ENCODE measurements around the gene ITGB1. TPM values are rescaled to one million over a fixed set of nuclear protein-coding genes. Genes with fewer than 3 reads are reported as not detected.
"Not testable (repeated sequence)": the region's sequence is repeated elsewhere in the genome, so short reads cannot be mapped to it uniquely, and the experiment has no call there.

The ITGB1 gene
- total RNA-seq, 2 experiments from 2014 or later = 113 to 117 TPM

DNA sequence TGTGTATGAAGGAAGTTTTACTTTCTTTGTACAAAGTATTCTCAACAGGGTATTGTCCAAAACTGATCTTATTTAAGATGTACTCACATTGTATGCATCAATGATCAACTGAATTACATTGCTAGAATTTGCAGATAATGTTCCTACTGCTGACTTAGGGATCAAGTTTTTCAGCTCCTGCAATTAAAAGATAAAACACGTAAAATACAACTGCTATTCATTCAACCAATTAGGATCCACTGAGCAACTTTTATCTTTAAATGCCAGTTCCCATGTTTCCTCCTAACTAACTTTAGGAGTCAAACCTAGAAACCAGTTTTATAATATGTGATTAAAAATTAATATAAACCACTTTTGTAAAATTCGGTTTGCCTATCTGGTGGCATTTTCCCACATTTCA lies 35.9 kb downstream of the ITGB1 start:
- ChIA-PET CTCF (no interaction called here), POLR2A (interaction anchor here (0.6 kb wide), 1 partner anchor 631 kb away, joined by 5 read pairs; no protein-coding TSS in a partner anchor)
- H3K9me3 Mint-ChIP-seq = peaks cover 7% of the 10 kb centered on the region
- intact Hi-C loops (cut with micrococcal nuclease) = no loop called here
- no peaks in the 10 kb centered on the region for H3K27me3 Mint-ChIP-seq
- H3K36me3 Mint-ChIP-seq = peaks cover 56% of the 10 kb centered on the region
- H3K27ac Mint-ChIP-seq = no peak overlapping the region
- peaks cover 34% of the 10 kb centered on the region for H3K4me1 Mint-ChIP-seq (ENCODE audit: low read depth)
- no peak overlapping the region for H3K4me3 Mint-ChIP-seq
- DNase-seq = no peak

DNA sequence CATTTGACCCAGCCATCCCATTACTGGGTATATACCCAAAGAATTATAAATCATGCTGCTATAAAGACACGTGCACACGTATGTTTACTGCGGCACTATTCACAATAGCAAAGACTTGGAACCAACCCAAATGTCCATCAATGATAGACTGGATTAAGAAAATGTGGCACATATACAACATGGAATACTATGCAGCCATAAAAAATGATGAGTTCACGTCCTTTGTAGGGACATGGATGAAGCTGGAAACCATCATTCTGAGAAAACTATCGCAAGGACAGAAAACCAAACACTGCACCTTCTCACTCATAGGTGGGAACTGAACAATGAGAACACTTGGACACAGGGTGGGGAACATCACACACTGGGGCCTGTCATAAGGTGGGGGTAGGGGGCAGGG lies 40.2 kb downstream of the ITGB1 start:
- CTCF ChIA-PET; H3K27ac Mint-ChIP-seq; H3K4me3 Mint-ChIP-seq; H3K27me3 Mint-ChIP-seq; H3K9me3 Mint-ChIP-seq; DNase-seq; POLR2A ChIA-PET; intact Hi-C loops (cut with micrococcal nuclease): not testable (repeated sequence)
- Mint-ChIP-seq H3K4me1 (ENCODE audit: low read depth) (peaks cover 32% of the 10 kb centered on the region), H3K36me3 (peaks cover 62% of the 10 kb centered on the region)

DNA sequence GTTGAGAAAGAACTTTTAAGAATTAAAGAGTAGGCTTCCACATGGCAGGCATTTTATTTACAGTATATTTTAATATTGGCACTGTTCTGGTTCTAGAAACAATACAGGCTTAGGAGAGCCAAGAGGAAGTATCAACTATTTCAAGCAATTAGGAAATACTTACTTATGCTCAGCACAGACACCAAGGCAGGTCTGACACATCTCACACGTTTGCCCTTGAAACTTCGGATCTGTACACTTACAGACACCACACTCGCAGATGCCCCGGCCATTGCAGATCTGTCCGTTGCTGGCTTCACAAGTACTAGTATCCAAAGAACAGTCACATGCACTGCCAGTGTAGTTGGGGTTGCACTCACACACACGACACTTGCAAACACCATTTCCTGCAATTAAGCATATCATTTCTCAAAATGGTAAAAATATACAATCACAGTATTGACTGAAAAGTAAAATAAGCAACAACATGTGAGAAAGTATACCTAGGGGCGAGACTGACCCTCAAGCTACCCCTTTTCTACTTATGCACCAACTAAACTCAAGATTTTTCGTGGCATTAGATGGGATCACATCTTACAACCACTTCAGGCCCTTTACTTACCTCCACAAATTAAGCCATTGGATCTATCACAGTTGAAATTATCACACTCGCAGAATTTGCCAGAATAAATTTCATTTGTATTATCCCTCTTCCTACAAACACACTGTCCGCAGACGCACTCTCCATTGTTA lies 46.6 kb downstream of the ITGB1 start:
- Mint-ChIP-seq H3K4me3 (no peak overlapping the region), H3K36me3 (peaks cover 58% of the 10 kb centered on the region), H3K27me3 (no peaks in the 10 kb centered on the region), H3K9me3 (no peaks in the 10 kb centered on the region), H3K27ac (peak overlapping the region; percentile 2), H3K4me1 (ENCODE audit: low read depth) (peaks cover 22% of the 10 kb centered on the region)
- ChIA-PET CTCF (no interaction called here), POLR2A (no interaction called here)
- intact Hi-C loops (cut with micrococcal nuclease) = no loop called here
- DNase-seq = no peak

DNA sequence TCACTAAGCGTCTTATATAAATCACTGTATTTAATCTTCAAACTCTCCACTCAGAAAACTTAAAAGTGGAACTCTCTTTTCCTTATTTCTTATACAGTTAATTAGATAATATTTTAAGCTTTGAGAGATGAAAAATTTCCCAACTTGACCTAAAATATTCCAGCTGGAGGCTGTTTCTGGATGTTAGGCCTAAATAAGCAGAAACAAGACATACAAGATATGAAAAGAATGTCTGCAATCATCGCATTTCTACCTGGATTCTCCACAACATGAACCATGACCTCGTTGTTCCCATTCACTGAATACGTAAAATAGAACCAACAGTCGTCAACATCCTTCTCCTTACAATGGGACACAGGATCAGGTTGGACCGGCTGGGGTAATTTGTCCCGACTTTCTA lies 48.1 kb downstream of the ITGB1 start:
- H3K4me3 Mint-ChIP-seq; H3K9me3 Mint-ChIP-seq; H3K27me3 Mint-ChIP-seq; DNase-seq; CTCF ChIA-PET; intact Hi-C loops (cut with micrococcal nuclease); H3K27ac Mint-ChIP-seq: not testable (repeated sequence)
- POLR2A ChIA-PET = interaction anchor here (0.6 kb wide), 1 partner anchor 409 kb away, joined by 4 read pairs; no protein-coding TSS in a partner anchor
- Mint-ChIP-seq H3K4me1 (ENCODE audit: low read depth) (peaks cover 14% of the 10 kb centered on the region), H3K36me3 (peaks cover 50% of the 10 kb centered on the region)

DNA sequence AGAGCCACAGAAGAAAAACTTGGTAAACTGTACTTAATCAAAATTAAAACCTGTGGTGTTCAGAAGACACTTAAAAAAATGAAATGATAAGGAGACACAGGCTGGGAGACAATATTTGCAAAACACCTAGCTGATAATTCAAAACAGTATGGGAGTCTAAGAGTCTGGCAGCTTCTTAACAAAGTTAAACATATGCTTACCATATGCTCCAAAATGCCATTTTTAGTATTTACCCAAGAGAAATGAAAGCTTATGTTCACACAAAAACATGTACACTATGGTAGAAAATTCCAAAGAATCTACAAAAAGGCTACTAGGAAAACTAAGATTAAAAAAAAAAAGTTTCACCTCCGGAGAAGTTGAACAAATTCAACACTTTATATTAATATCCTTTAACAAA lies 48.6 kb downstream of the ITGB1 start:
- POLR2A ChIA-PET = interaction anchor here (0.6 kb wide), 1 partner anchor 409 kb away, joined by 4 read pairs; no protein-coding TSS in a partner anchor
- no peaks in the 10 kb centered on the region for H3K27me3 Mint-ChIP-seq
- no peak overlapping the region for H3K27ac Mint-ChIP-seq
- DNase-seq = no peak
- H3K9me3 Mint-ChIP-seq = no peaks in the 10 kb centered on the region
- CTCF ChIA-PET = no interaction called here
- H3K4me3 Mint-ChIP-seq = no peak overlapping the region
- H3K36me3 Mint-ChIP-seq = peaks cover 45% of the 10 kb centered on the region
- intact Hi-C loops (cut with micrococcal nuclease) = no loop called here
- peaks cover 10% of the 10 kb centered on the region for H3K4me1 Mint-ChIP-seq (ENCODE audit: low read depth)

DNA sequence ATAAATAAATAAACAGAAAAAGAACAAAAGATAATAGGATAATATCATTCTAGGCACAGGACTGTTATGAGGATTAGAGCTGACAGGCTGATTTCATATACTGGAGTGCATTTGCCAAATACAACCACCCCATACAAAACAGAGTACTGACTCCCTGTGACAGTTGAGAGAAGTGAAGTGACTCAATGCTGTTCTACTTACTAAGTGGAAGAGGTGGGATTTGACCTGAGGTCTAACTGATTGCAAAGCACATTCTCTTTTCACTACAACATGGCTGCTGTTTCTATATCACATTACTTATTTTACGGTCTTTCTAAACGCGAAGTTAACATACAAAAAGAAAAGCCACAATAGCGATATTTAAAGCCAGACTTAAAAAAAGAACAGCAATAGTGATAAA lies 51.4 kb downstream of the ITGB1 start:
- peak overlapping the region; percentile 27 for H3K4me3 Mint-ChIP-seq
- H3K27ac Mint-ChIP-seq = peak overlapping the region; percentile 15
- H3K36me3 Mint-ChIP-seq = peaks cover 40% of the 10 kb centered on the region
- H3K4me1 Mint-ChIP-seq (ENCODE audit: low read depth) = peaks cover 7% of the 10 kb centered on the region
- no peaks in the 10 kb centered on the region for H3K9me3 Mint-ChIP-seq
- no peaks in the 10 kb centered on the region for H3K27me3 Mint-ChIP-seq
- CTCF ChIA-PET = no interaction called here
- POLR2A ChIA-PET = no interaction called here
- intact Hi-C loops (cut with micrococcal nuclease) = no loop called here
- DNase-seq = no peak

DNA sequence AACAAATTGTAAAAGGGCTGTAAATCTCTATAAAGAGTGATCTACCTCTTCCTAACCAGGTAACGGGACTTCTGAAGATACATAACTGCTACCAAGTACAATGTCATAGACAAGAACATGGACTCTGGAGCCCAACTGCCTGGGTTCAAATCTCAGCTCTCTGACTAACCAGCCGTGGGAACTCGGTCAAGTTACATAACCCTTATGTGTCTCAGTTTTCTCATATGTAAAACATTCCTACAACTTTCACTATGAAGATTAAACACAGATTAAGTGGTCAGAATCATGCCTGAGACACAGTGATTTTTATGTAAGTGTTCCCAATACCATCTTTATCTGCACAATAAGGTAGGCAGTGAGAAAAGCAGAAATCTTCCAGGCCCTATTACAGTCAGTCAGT lies 52.6 kb downstream of the ITGB1 start:
- peaks cover 7% of the 10 kb centered on the region for H3K4me1 Mint-ChIP-seq (ENCODE audit: low read depth)
- no peaks in the 10 kb centered on the region for H3K27me3 Mint-ChIP-seq
- ChIA-PET POLR2A (no interaction called here), CTCF (no interaction called here)
- intact Hi-C loops (cut with micrococcal nuclease) = no loop called here
- no peak overlapping the region for H3K27ac Mint-ChIP-seq
- peaks cover 36% of the 10 kb centered on the region for H3K36me3 Mint-ChIP-seq
- H3K4me3 Mint-ChIP-seq = no peak overlapping the region
- no peaks in the 10 kb centered on the region for H3K9me3 Mint-ChIP-seq
- no peak for DNase-seq

DNA sequence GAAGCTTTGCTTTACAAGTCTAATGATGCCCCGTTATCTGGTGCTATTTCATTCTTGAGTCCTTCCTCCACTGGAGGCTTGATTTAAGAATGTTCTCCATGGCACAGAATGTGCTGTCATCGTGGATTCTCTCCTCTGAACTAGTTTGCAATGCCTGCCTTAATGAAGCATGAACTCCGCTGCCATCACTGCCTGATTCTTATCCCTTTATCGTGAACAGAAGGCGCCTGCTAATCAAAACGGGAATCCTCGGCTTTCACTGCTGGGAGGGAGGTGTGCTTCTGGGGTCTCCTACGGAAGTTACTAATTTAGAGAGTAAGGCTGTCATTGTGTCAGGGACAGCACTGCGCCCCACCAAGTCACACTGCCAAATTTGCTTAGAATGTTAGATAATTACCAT lies 56.2 kb downstream of the ITGB1 start:
- intact Hi-C loops (cut with micrococcal nuclease) = no loop called here
- DNase-seq = no peak
- ChIA-PET CTCF (no interaction called here), POLR2A (no interaction called here)
- Mint-ChIP-seq H3K4me1 (ENCODE audit: low read depth) (peaks cover 7% of the 10 kb centered on the region), H3K36me3 (peaks cover 41% of the 10 kb centered on the region), H3K27me3 (no peaks in the 10 kb centered on the region), H3K9me3 (no peaks in the 10 kb centered on the region), H3K4me3 (no peak overlapping the region), H3K27ac (no peak overlapping the region)

DNA sequence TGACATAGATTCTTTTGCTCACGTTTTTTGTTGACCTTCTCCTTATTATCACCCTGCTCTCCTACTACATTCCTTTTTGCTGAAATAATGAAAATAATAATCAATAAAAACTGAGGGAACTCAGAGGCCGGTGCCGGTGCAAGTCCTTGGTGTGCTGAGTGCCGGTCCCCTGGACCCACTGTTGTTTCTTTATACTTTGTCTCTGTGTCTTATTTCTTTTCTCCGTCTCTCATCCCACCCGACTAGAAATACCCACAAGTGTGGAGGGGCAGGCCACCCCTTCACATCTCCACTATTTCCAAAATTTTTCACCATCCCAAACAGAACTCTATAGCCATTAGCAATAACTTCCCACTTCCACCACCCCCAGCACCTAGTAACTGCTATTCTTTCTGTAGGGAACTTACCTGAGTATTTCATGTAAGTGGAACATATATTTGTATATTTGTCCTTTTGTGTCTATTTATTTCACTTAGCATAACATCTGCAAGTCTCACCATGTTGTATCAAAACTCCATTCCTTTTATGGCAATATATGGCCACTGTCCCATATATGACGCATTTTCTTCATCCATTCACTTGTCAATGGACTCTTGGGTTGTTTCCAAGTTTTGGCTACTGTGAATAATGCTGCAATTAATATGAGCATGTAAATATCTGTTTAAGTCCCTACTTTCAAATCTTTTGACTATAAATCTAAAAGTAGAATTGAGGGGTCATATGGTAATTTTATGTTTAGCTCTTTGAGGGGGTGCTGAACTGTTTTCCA lies 62.6 kb downstream of the ITGB1 start:
- CTCF ChIA-PET; H3K4me3 Mint-ChIP-seq; H3K27ac Mint-ChIP-seq; DNase-seq; POLR2A ChIA-PET; H3K27me3 Mint-ChIP-seq; intact Hi-C loops (cut with micrococcal nuclease); H3K4me1 Mint-ChIP-seq (ENCODE audit: low read depth); H3K9me3 Mint-ChIP-seq: not testable (repeated sequence)
- H3K36me3 Mint-ChIP-seq = peaks cover 35% of the 10 kb centered on the region

DNA sequence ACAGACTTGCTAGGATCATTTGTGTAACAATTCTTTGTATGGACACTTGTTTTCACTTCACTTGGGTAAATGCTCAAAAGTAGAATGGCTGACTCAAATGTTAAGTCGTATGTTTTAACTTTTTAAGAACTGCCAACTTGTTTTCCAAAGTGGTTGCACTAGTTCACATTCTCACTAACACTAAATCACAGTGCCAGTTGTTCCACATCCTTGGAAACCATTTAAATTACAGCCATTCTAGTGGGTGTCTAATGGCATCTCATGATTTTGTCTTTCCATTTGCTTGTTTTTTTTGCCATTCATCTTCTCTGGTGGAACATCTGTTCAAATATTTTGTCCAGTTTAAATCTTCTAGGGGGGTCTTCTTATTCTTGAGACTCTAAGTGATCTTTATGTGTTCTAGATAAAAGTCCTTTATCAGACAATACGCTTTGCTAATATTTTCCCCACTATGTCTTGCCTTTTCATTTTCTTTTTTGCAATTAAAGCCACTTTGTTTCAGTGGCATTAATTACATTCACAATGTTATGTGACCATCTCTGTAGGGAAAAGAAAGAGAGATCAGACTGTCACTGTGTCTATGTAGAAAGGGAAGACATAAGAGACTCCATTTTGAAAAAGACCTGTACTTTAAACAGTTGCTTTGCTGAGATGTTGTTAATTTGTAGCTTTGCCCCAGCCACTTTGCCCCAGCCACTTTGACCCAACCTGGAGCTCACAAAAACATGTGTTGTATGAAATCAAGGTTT lies 63.9 kb downstream of the ITGB1 start:
- CTCF ChIA-PET = no interaction called here
- H3K36me3 Mint-ChIP-seq = peaks cover 33% of the 10 kb centered on the region

DNA sequence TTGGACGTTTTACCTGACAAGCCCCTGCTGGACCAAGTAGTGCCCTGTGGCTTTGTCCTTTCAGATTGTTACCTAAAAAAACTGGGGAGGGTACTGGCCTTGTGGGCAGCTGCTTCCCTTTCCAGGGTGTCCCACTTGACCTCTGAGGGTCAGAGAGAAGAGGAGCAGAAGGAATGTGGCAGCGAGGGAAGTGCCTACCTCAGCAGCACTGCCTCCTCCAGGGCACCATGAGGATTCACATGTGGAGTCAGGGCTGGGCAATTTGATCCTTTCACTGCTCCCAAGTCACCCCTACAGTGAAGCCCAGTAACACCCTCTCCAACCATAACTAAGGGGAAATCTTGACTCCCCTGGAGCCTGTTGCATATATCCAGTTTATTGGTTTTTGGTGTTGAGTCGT lies 64.6 kb downstream of the ITGB1 start:
- Mint-ChIP-seq H3K4me1 (ENCODE audit: low read depth) (peaks cover 15% of the 10 kb centered on the region), H3K27me3 (no peaks in the 10 kb centered on the region), H3K36me3 (peaks cover 27% of the 10 kb centered on the region), H3K27ac (no peak overlapping the region), H3K4me3 (no peak overlapping the region), H3K9me3 (no peaks in the 10 kb centered on the region)
- ChIA-PET CTCF (no interaction called here), POLR2A (no interaction called here)
- intact Hi-C loops (cut with micrococcal nuclease) = no loop called here
- DNase-seq = no peak

More for the DNA sequence above, 63.9 kb downstream of the ITGB1 start:
- POLR2A ChIA-PET = no interaction called here
- H3K27ac Mint-ChIP-seq = no peak overlapping the region
- no peaks in the 10 kb centered on the region for H3K9me3 Mint-ChIP-seq
- no peaks in the 10 kb centered on the region for H3K27me3 Mint-ChIP-seq
- H3K4me3 Mint-ChIP-seq = no peak overlapping the region
- no peak for DNase-seq
- peaks cover 15% of the 10 kb centered on the region for H3K4me1 Mint-ChIP-seq (ENCODE audit: low read depth)
- intact Hi-C loops (cut with micrococcal nuclease) = no loop called here

DNA sequence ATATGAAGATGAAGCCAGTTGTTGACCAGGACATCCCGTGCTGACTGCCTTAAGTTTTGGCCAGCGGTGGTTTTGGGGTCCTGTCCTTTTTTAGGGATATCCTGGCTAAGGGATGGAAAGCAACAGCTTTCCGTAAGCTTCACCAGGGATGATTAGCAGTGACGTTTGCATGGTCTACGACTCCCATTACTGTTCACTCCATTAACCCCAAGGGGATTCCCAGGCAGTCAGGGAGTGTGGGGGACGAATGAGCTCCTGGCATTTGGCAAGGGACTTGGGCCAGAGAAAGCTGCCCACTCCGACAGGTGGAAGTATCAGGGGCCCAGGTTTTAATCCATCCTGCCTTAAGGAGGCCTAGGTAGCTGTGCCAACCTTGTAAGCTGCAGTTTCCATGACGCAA lies 66.8 kb downstream of the ITGB1 start:
- peaks cover 8% of the 10 kb centered on the region for H3K36me3 Mint-ChIP-seq
- H3K4me1 Mint-ChIP-seq (ENCODE audit: low read depth) = peaks cover 15% of the 10 kb centered on the region
- ChIA-PET CTCF (no interaction called here), POLR2A (no interaction called here)
- no peaks in the 10 kb centered on the region for H3K9me3 Mint-ChIP-seq
- H3K4me3 Mint-ChIP-seq = no peak overlapping the region
- intact Hi-C loops (cut with micrococcal nuclease) = no loop called here
- DNase-seq = no peak
- H3K27me3 Mint-ChIP-seq = no peaks in the 10 kb centered on the region
- H3K27ac Mint-ChIP-seq = no peak overlapping the region
